HT-29 (cell line): ENCODE measurements around the gene CRYBG2. TPM values are rescaled to one million over a fixed set of nuclear protein-coding genes. Genes with fewer than 3 reads are reported as not detected.

Experiments used
- DNase-seq: peaks from one replicate; pipeline ENCODE4 v3.0.0-alpha.2; 2015; ENCODE audit warnings: low spot score
- total RNA-seq: library from RNA; depleted of rRNA; stranded (reverse); fragments of >200 nt; shearing (Covaris generic); gene quantifications from 2 replicates; pipeline ENCODE4 v1.2.3, GENCODE V29; 2014

Gene CRYBG2
- total RNA-seq, 1 experiment from 2014 or later: 49.4 TPM

- no peak for DNase-seq
Observed at GRCh38 chr1:26372039-26372438, 18.1 kb upstream of the CRYBG2 start.

- no peak for DNase-seq
Observed at GRCh38 chr1:26370591-26371382, 16.9 kb upstream of the CRYBG2 start.

GRCh38 chr1:26368486-26368885 is 14.6 kb upstream of the CRYBG2 start:
- DNase-seq: no peak

GRCh38 chr1:26368006-26368405 is 14.1 kb upstream of the CRYBG2 start:
- no peak for DNase-seq

- DNase-seq: no peak
Observed at GRCh38 chr1:26367441-26367840, 13.5 kb upstream of the CRYBG2 start.

- no peak for DNase-seq
Observed at GRCh38 chr1:26364956-26365355, 11.0 kb upstream of the CRYBG2 start.

GRCh38 chr1:26363549-26364448 is 9.9 kb upstream of the CRYBG2 start:
- peak; percentile 92 for DNase-seq

GRCh38 chr1:26362331-26362730 is 8.4 kb upstream of the CRYBG2 start:
- DNase-seq: no peak

GRCh38 chr1:26361605-26362122 is 7.7 kb upstream of the CRYBG2 start:
- DNase-seq: peak; percentile 32

GRCh38 chr1:26360807-26361604 is 7.1 kb upstream of the CRYBG2 start:
- DNase-seq: no peak

GRCh38 chr1:26359981-26360806 is 6.3 kb upstream of the CRYBG2 start:
- DNase-seq: no peak

- DNase-seq: peak; percentile 93
Observed at GRCh38 chr1:26358411-26359384, 4.8 kb upstream of the CRYBG2 start.

GRCh38 chr1:26357121-26357602 is 3.2 kb upstream of the CRYBG2 start:
- peak; percentile 43 for DNase-seq

GRCh38 chr1:26356106-26356505 is 2.2 kb upstream of the CRYBG2 start:
- DNase-seq: no peak

- no peak for DNase-seq
Observed at GRCh38 chr1:26354972-26355371, 1.0 kb upstream of the CRYBG2 start.

- DNase-seq: no peak
Observed at GRCh38 chr1:26353210-26353859, 595 bp downstream of the CRYBG2 start.

GRCh38 chr1:26352338-26352679 is 1.6 kb downstream of the CRYBG2 start:
- no peak for DNase-seq

- peak; percentile 76 for DNase-seq
Observed at GRCh38 chr1:26351590-26352337, 2.2 kb downstream of the CRYBG2 start.
